ENCODE measurements around the gene SP9. TPM values are rescaled to one million over a fixed set of nuclear protein-coding genes. Genes with fewer than 3 reads are reported as not detected.

SP9 gene
- total and polyA plus RNA-seq, 9 of the 15 experiments (the other 6 are each of a cell fraction or from before 2014, with no cell fraction given), result 0.04 to 0.23 (median 0.11) TPM; not detected in 3

DNA sequence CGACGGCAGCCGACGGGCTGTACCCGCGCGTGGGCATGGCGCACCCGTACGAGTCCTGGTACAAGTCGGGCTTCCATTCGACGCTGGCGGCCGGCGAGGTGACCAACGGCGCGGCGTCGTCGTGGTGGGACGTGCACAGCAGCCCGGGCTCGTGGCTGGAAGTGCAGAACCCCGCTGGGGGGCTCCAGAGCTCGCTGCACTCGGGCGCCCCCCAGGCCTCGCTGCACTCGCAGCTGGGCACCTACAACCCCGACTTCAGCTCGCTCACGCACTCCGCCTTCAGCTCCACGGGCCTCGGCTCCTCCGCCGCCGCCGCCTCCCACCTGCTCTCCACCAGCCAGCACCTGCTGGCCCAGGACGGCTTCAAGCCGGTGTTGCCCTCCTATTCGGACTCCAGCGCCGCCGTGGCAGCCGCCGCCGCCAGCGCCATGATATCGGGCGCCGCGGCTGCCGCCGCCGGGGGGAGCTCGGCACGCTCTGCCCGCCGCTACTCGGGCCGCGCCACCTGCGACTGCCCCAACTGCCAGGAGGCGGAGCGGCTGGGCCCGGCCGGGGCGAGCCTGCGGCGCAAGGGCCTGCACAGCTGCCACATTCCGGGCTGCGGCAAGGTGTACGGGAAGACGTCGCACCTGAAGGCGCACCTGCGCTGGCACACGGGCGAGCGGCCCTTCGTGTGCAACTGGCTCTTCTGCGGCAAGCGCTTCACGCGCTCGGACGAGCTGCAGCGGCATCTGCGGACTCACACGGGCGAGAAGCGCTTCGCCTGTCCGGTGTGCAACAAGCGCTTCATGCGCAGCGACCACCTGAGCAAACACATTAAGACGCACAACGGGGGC lies 2.0 kb downstream of the SP9 start (continued):
- TF ChIP-seq, protein P1, sequence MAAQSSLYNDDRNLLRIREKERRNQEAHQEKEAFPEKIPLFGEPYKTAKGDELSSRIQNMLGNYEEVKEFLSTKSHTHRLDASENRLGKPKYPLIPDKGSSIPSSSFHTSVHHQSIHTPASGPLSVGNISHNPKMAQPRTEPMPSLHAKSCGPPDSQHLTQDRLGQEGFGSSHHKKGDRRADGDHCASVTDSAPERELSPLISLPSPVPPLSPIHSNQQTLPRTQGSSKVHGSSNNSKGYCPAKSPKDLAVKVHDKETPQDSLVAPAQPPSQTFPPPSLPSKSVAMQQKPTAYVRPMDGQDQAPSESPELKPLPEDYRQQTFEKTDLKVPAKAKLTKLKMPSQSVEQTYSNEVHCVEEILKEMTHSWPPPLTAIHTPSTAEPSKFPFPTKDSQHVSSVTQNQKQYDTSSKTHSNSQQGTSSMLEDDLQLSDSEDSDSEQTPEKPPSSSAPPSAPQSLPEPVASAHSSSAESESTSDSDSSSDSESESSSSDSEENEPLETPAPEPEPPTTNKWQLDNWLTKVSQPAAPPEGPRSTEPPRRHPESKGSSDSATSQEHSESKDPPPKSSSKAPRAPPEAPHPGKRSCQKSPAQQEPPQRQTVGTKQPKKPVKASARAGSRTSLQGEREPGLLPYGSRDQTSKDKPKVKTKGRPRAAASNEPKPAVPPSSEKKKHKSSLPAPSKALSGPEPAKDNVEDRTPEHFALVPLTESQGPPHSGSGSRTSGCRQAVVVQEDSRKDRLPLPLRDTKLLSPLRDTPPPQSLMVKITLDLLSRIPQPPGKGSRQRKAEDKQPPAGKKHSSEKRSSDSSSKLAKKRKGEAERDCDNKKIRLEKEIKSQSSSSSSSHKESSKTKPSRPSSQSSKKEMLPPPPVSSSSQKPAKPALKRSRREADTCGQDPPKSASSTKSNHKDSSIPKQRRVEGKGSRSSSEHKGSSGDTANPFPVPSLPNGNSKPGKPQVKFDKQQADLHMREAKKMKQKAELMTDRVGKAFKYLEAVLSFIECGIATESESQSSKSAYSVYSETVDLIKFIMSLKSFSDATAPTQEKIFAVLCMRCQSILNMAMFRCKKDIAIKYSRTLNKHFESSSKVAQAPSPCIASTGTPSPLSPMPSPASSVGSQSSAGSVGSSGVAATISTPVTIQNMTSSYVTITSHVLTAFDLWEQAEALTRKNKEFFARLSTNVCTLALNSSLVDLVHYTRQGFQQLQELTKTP (IDR thresholded peaks at IDR 0.05; ENCODE audit: low read depth in 1 of 2, partially characterized antibody in 2 of 2), result no peak
- TF ChIP-seq MAFK (IDR thresholded peaks at IDR 0.05; ENCODE audit: low read length) (no peak), ZNF431 (CRISPR knock-in tag; IDR thresholded peaks at IDR 0.05) (peak; percentile 85), RHOXF2B (CRISPR knock-in tag; conservative IDR thresholded peaks at IDR 0.05) (no peak), GATAD2B (IDR thresholded peaks at IDR 0.05; ENCODE audit: borderline replicate concordance) (0 out of 2 replicates have a peak, but pooled peaks have one; percentile 22), ZNF165 (CRISPR knock-in tag; IDR thresholded peaks at IDR 0.05; ENCODE audit: borderline replicate concordance) (no peak), PRMT5 (CRISPR knock-in tag; IDR thresholded peaks at IDR 0.05) (no peak), SOX6 (IDR thresholded peaks at IDR 0.05) (no peak), NFIX (CRISPR knock-in tag; IDR thresholded peaks at IDR 0.05; ENCODE audit: low read depth) (no peak), ZNF79 (CRISPR knock-in tag; IDR thresholded peaks at IDR 0.05; ENCODE audit: low read depth) (no peak), HMG20B (CRISPR knock-in tag; IDR thresholded peaks at IDR 0.05) (no peak), PCBP2 (IDR thresholded peaks at IDR 0.05; ENCODE audit: low read depth, low read length, poor library complexity, severe bottlenecking) (no peak), IFI16 (CRISPR knock-in tag; IDR thresholded peaks at IDR 0.05) (no peak), CC2D1A (IDR thresholded peaks at IDR 0.05) (no peak), ELF4 (CRISPR knock-in tag; IDR thresholded peaks at IDR 0.05) (no peak)
- TF ChIP-seq, protein P2, sequence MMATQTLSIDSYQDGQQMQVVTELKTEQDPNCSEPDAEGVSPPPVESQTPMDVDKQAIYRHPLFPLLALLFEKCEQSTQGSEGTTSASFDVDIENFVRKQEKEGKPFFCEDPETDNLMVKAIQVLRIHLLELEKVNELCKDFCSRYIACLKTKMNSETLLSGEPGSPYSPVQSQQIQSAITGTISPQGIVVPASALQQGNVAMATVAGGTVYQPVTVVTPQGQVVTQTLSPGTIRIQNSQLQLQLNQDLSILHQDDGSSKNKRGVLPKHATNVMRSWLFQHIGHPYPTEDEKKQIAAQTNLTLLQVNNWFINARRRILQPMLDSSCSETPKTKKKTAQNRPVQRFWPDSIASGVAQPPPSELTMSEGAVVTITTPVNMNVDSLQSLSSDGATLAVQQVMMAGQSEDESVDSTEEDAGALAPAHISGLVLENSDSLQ (IDR thresholded peaks at IDR 0.05), result no peak
- TF ChIP-seq, protein P3, sequence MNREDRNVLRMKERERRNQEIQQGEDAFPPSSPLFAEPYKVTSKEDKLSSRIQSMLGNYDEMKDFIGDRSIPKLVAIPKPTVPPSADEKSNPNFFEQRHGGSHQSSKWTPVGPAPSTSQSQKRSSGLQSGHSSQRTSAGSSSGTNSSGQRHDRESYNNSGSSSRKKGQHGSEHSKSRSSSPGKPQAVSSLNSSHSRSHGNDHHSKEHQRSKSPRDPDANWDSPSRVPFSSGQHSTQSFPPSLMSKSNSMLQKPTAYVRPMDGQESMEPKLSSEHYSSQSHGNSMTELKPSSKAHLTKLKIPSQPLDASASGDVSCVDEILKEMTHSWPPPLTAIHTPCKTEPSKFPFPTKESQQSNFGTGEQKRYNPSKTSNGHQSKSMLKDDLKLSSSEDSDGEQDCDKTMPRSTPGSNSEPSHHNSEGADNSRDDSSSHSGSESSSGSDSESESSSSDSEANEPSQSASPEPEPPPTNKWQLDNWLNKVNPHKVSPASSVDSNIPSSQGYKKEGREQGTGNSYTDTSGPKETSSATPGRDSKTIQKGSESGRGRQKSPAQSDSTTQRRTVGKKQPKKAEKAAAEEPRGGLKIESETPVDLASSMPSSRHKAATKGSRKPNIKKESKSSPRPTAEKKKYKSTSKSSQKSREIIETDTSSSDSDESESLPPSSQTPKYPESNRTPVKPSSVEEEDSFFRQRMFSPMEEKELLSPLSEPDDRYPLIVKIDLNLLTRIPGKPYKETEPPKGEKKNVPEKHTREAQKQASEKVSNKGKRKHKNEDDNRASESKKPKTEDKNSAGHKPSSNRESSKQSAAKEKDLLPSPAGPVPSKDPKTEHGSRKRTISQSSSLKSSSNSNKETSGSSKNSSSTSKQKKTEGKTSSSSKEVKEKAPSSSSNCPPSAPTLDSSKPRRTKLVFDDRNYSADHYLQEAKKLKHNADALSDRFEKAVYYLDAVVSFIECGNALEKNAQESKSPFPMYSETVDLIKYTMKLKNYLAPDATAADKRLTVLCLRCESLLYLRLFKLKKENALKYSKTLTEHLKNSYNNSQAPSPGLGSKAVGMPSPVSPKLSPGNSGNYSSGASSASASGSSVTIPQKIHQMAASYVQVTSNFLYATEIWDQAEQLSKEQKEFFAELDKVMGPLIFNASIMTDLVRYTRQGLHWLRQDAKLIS (CRISPR knock-in tag; IDR thresholded peaks at IDR 0.05), result no peak; the same call in 1 of the 2 replicates
- TF ChIP-seq, protein P4, sequence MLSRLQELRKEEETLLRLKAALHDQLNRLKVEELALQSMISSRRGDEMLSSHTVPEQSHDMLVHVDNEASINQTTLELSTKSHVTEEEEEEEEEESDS (CRISPR knock-in tag; IDR thresholded peaks at IDR 0.05), result no peak
- TF ChIP-seq, protein P5, sequence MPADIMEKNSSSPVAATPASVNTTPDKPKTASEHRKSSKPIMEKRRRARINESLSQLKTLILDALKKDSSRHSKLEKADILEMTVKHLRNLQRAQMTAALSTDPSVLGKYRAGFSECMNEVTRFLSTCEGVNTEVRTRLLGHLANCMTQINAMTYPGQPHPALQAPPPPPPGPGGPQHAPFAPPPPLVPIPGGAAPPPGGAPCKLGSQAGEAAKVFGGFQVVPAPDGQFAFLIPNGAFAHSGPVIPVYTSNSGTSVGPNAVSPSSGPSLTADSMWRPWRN (IDR thresholded peaks at IDR 0.05; ENCODE audit: low read depth), result no peak
